HepG2 (cell line): ENCODE measurements around the gene SETD1A. TPM values are rescaled to one million over a fixed set of nuclear protein-coding genes. Genes with fewer than 3 reads are reported as not detected.

Experiments
- BCL3 ChIP-seq: sonication (generic); formaldehyde crosslinking; IDR thresholded peaks from 2 replicates; pipeline ENCODE4 v1.5.1; 2020; ENCODE audit warnings: mild to moderate bottlenecking, missing genetic modification reagents, moderate library complexity
- FOXP1 ChIP-seq, 2 experiments: fragments of 450-650 bp in 1 of 2; IDR thresholded peaks; 2 replicates each; pipeline ENCODE4 v1.6.1; 2017 to 2018; ENCODE audit warnings: antibody characterized with exemption in 1 of 2
- IRF1 ChIP-seq: sonication (generic); formaldehyde crosslinking; IDR thresholded peaks from 2 replicates; pipeline ENCODE4 v1.4.0; 2020; ENCODE audit warnings: low read depth, mild to moderate bottlenecking, missing genetic modification reagents
- NFRKB ChIP-seq: fragments of 450-650 bp; IDR thresholded peaks from 2 replicates; pipeline ENCODE4 v1.6.1; 2017
- NFYB ChIP-seq: sonication (generic); formaldehyde crosslinking; IDR thresholded peaks from 2 replicates; pipeline ENCODE4 v1.4.0; 2020; ENCODE audit warnings: missing genetic modification reagents
- PCBP1 ChIP-seq: fragments of 200-400 bp; formaldehyde crosslinking; IDR thresholded peaks from 2 replicates; pipeline ENCODE4 v1.6.1; 2017; ENCODE audit warnings: mild to moderate bottlenecking, low read depth, low read length, borderline replicate concordance
- THAP11 ChIP-seq: IDR thresholded peaks from 2 replicates; pipeline ENCODE4 v1.6.1; 2016; ENCODE audit warnings: missing biosample characterization, missing genetic modification reagents
- XBP1 ChIP-seq: sonication (generic); formaldehyde crosslinking; IDR thresholded peaks from 2 replicates; pipeline ENCODE4 v1.5.0; 2020; ENCODE audit warnings: missing genetic modification reagents
- ZBTB38 ChIP-seq: sonication (generic); formaldehyde crosslinking; IDR thresholded peaks from 2 replicates; pipeline ENCODE4 v1.5.1; 2020; ENCODE audit warnings: mild to moderate bottlenecking, missing genetic modification reagents
- ZNF143 ChIP-seq: sonication (generic); formaldehyde crosslinking; IDR thresholded peaks from 2 replicates; pipeline ENCODE4 v1.4.0; 2020; ENCODE audit warnings: missing genetic modification reagents
- ZNF296 ChIP-seq: sonication (generic); formaldehyde crosslinking; conservative IDR thresholded peaks from 2 replicates; pipeline ENCODE4 v1.5.0; 2020; ENCODE audit warnings: mild to moderate bottlenecking, missing genetic modification reagents
- ZNF44 ChIP-seq: sonication (generic); formaldehyde crosslinking; IDR thresholded peaks from 2 replicates; pipeline ENCODE4 v1.5.1; 2020; ENCODE audit warnings: mild to moderate bottlenecking, missing genetic modification reagents
- ZNF609 ChIP-seq: sonication (generic); formaldehyde crosslinking; IDR thresholded peaks from 2 replicates; pipeline ENCODE4 v1.4.0; 2020; ENCODE audit warnings: mild to moderate bottlenecking, missing genetic modification reagents, borderline replicate concordance
- ZNF747 ChIP-seq: sonication (generic); formaldehyde crosslinking; IDR thresholded peaks from 2 replicates; pipeline ENCODE4 v1.8.1; 2023; ENCODE audit warnings: missing genetic modification reagents, mild to moderate bottlenecking, borderline replicate concordance
- ZNF784 ChIP-seq: sonication (generic); formaldehyde crosslinking; IDR thresholded peaks from 2 replicates; pipeline ENCODE4 v1.5.1; 2020; ENCODE audit warnings: missing genetic modification reagents, mild to moderate bottlenecking, borderline replicate concordance
- ZNF850 ChIP-seq: sonication (generic); formaldehyde crosslinking; conservative IDR thresholded peaks from 2 replicates; pipeline ENCODE4 v1.9.0; 2021; ENCODE audit warnings: mild to moderate bottlenecking, missing genetic modification reagents
- ZSCAN31 ChIP-seq: sonication (generic); formaldehyde crosslinking; IDR thresholded peaks from 2 replicates; pipeline ENCODE4 v1.5.0; 2020; ENCODE audit warnings: low read depth, mild to moderate bottlenecking, missing genetic modification reagents
- polyA plus RNA-seq, 8 experiments: library from polyadenylated mRNA; depleted of rRNA in 3 of 8; stranded (reverse) in 7 of 8; unstranded in 1 of 8; fragments of >200 nt; fragmentation: Illumina TruSeq in 4 of 8; extraction: Trizol in 4 of 8; gene quantifications; 2 replicates each; pipeline versions ENCODE4 v1.2.1 to v1.2.3, GENCODE V29; 2011 to 2016; ENCODE audit warnings: low read depth in 4 of 8, missing spikeins in 1 of 8, mixed read lengths in 1 of 8; ENCODE audit not compliant: insufficient read depth in 1 of 8
- total RNA-seq, 5 experiments: library from RNA; depleted of rRNA; stranded (reverse); fragments of >200 nt; fragmentation: Illumina TruSeq; extraction: Trizol; gene quantifications; 2 replicates each; pipeline ENCODE4 v1.2.3, GENCODE V29; 2016; ENCODE audit warnings: low read depth in 1 of 5
- TF ChIP-seq, protein P1 (sequence below): sonication (generic); formaldehyde crosslinking; IDR thresholded peaks from 2 replicates; pipeline ENCODE4 v1.4.0; 2020; ENCODE audit warnings: missing genetic modification reagents, borderline replicate concordance

Gene SETD1A
- total and polyA plus RNA-seq, 2 of the 13 experiments (the other 11 are each of a cell fraction or from before 2014, with no cell fraction given), result 3.8 to 5.6 TPM

- TF ChIP-seq ZNF296 (CRISPR knock-in tag), result no peak
- no peak for TF ChIP-seq ZNF44 (CRISPR knock-in tag)
- TF ChIP-seq ZNF609 (CRISPR knock-in tag), result no peak
- TF ChIP-seq IRF1 (CRISPR knock-in tag), result no peak
- no peak for TF ChIP-seq ZNF850 (CRISPR knock-in tag)
- TF ChIP-seq THAP11 (CRISPR knock-in tag), result no peak
- no peak for TF ChIP-seq ZNF747 (CRISPR knock-in tag)
- no peak for TF ChIP-seq ZSCAN31 (CRISPR knock-in tag)
- TF ChIP-seq ZBTB38 (CRISPR knock-in tag), result peak; percentile 34; the same call in 1 of the 2 replicates
- no peak for TF ChIP-seq FOXP1 (IDR thresholded peaks at IDR 0.05)
- TF ChIP-seq FOXP1 (CRISPR knock-in tag; IDR thresholded peaks at IDR 0.05), result no peak
- no peak for TF ChIP-seq XBP1
- TF ChIP-seq NFRKB, result no peak
- no peak; the same call in 1 of the 2 replicates for TF ChIP-seq ZNF784 (CRISPR knock-in tag)
- TF ChIP-seq NFYB (CRISPR knock-in tag), result 0 out of 2 replicates have a peak, but pooled peaks have one; percentile 11
- TF ChIP-seq BCL3 (CRISPR knock-in tag), result 0 out of 2 replicates have a peak, but pooled peaks have one; percentile 41
- TF ChIP-seq, protein P1, sequence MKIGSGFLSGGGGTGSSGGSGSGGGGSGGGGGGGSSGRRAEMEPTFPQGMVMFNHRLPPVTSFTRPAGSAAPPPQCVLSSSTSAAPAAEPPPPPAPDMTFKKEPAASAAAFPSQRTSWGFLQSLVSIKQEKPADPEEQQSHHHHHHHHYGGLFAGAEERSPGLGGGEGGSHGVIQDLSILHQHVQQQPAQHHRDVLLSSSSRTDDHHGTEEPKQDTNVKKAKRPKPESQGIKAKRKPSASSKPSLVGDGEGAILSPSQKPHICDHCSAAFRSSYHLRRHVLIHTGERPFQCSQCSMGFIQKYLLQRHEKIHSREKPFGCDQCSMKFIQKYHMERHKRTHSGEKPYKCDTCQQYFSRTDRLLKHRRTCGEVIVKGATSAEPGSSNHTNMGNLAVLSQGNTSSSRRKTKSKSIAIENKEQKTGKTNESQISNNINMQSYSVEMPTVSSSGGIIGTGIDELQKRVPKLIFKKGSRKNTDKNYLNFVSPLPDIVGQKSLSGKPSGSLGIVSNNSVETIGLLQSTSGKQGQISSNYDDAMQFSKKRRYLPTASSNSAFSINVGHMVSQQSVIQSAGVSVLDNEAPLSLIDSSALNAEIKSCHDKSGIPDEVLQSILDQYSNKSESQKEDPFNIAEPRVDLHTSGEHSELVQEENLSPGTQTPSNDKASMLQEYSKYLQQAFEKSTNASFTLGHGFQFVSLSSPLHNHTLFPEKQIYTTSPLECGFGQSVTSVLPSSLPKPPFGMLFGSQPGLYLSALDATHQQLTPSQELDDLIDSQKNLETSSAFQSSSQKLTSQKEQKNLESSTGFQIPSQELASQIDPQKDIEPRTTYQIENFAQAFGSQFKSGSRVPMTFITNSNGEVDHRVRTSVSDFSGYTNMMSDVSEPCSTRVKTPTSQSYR (CRISPR knock-in tag), result 0 out of 2 replicates have a peak, but pooled peaks have one; percentile 13
- TF ChIP-seq ZNF143 (CRISPR knock-in tag), result no peak
- TF ChIP-seq PCBP1, result 0 out of 2 replicates have a peak, but pooled peaks have one; percentile 37
Measured at GRCh38 chr16:30958175-30959079, 873 bp downstream of the SETD1A start (continued).
